GM18511 (cell line): ENCODE measurements around the gene FBN2.
"Not testable (repeated sequence)": the region's sequence is repeated elsewhere in the genome, so short reads cannot be mapped to it uniquely, and the experiment has no call there.

Source experiments
- ATAC-seq: cut with Tn5 transposase; IDR thresholded peaks from one replicate; pipeline ENCODE4 v1.9.1; 2021; ENCODE audit warnings: mild to moderate bottlenecking, moderate library complexity; ENCODE audit not compliant: unreplicated experiment

FBN2 gene

DNA sequence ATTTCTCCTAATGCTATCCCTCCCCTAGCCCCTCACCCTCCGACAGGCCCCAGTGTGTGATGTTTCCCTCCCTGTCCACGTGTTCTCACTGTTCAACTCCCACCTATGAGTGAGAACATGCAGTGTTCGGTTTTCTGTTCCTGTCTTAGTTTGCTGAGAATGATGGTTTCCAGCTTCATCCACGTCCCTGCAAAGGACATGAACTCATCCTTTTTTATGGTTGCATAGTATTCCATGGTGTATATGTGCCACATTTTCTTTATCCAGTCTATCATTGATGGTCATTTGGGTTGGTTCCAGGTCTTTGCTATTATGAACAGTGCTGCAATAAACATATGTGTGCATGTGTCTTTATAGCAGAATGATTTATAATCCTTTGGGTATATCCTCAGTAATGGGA lies 216.6 kb downstream of the FBN2 start:
- ATAC-seq = not testable (repeated sequence)

DNA sequence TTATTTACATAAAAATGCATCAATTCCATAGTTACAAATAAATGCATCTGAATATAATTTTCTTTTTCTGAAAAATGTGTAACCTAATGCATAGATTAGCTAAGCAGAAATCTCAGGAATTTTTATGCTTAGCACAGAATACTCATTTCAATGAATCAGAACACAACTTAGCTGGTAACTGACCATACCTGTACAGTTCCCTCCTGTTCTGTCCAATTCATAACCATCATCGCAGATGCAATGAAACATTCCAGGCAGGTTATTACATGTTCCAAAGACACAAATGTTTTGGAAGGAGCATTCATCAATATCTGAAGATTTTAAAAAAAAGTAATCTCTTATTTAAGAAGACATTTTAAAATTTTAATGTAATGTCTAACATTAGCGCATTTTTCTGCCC lies 219.4 kb downstream of the FBN2 start:
- no peak for ATAC-seq

DNA sequence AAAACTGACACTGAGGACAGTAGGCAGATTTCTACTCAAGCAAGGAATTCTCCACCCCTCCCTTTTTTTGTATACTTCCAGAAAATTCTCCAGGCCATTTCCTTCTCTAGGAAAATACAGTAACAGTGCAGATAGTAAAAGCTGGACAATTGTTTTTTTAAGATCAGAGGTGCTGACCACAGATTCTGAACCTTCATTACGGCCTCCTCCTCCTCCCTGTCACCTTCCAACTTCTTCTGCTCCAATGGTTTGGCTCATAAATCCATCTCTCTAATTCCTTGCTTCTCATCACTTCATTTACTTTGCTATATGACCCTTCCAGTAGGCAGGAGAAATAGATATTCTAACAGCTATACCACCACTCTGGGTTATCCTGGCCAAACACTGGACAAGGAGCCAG lies 220.6 kb downstream of the FBN2 start:
- no peak for ATAC-seq

DNA sequence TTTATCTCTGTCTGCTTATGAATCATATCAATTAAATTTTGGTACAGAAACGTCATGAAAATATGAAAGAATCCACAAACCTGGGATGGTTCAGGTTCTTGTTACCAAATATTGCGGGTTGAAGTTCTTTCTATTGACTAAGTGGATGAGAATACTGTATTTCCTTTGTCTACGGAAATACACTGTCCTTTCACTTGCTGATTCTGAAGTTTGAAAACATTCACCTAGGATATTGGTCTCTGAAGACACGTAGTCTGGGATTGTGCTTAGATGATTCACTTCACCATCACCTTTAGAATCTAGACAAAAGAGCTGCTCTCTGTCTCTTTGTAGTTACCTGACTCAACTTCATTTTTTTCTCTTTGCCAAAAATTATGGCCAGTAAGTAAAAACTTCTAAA lies 222.4 kb downstream of the FBN2 start:
- no peak for ATAC-seq

DNA sequence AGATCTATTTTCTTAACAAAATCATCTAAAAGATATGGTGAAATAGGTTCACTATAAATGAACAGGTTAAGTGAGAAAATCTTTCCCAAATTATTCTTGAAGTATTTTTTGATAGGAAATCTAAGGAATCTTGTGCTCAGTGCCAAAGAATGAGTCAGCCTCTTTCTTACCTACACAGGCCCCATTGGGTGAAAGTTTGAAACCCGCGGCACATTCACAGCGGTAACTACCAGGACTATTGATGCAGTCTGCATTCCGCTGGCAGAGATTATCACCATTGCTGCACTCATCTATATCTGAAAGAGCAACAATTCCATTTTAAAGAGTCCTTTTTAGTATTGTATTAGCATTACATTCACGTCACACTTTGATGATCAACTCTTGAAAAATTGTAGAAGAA lies 232.7 kb downstream of the FBN2 start:
- ATAC-seq = no peak

DNA sequence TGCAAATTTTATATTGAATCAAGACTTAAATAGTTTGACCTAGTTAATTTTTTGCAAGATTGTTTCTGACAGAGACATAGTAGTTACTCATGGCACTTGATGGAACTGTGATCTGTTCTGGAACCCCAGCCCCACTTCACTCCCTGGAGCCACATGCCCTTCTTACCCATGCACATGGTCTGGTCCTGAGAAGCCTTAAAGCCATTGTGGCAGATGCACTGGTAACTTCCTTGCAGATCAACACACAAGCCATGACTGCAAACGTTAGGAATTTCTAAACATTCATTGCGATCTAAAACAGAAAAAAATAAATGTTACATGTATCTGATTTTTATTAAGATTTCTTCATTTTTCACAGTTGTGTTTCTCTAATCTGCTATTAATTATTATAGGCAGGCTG lies 233.3 kb downstream of the FBN2 start:
- ATAC-seq = no peak

DNA sequence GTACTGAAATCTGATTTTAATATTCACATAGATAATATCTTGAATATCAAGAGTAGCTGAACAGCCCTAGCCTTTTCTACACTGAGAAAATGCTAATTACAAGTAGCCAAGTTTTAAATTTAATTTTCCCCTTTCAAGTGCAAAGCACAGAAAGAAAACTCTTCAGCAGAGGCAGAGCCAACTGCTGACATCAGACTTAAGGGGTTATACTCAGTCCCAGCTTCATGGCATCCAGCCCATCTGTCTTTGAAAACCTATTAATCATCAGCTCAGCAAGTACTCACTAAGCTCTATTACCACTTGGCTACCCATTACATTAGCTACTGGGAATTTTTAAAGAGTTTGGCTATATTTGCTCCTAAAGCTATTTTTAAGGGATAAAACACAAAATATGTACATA lies 234.0 kb downstream of the FBN2 start:
- ATAC-seq = no peak

DNA sequence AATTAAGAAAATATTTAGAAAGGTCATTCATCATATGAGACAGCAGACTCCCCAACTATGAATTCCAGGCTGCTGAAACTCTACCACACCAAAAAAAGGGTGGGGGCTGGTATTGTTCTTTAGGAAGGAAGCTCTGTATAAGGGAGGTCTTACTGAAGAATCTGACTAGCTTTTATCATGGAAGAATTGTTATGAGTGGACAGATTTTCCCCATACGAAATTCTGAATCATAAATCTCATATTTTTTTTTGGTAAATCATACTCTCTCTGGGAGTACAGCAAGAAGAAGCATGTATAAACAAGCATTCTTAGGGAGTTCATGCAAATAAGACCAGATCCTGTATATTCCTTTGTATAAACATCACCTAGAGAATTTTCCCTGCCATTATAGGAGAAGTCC lies 234.5 kb downstream of the FBN2 start:
- ATAC-seq = no peak

DNA sequence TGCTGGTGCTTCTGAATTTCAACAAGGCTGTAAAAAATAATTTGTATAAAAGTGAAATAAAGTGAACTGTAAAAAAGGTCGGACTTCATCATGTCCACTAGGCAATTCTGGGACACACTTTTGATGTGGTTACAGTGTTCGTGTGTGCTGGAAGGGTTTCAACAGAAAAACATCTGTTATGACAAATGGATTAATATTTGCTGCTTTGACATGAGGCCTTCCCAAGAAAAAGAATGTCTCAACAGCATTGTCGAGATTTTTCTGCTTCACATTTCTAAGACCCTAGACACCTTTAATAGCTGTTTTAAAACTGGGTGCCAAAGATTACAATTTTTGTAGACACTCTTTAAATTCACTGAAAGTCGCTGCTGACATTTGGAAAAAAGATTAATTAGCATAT lies 237.9 kb downstream of the FBN2 start:
- ATAC-seq = no peak

DNA sequence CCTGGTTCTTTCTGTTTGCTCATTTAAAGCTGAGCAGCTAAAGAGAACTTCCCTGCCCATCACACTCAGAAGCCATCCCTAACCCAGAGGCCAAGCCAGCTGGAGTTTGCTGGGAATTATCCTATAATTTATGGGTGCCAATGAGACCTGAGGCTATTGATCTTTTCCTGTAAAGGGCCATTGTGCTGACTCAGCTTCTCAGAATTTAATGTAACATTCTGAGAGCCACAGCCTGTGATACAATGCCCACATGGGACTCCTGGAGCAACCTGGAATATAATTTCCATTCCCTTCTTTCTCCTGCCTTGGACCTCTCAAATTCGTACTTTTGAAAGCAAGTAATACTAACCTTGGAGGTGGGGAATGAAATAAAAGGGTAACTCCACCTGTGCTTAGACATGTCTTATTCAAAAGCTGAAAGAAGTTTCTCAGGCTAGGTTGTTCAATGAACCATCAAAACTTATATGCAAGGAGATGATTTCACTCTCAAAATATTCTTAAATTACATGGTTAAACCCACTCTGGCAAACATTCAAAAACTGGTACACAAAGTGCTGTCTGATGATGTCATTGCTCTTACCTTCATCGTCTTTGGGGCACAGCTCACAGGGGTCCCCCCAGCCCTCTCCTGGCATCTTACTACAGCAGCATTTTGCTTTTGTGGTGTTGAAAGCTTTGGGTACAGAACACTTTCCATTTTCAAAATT lies 247.7 kb downstream of the FBN2 start:
- ATAC-seq = no peak

DNA sequence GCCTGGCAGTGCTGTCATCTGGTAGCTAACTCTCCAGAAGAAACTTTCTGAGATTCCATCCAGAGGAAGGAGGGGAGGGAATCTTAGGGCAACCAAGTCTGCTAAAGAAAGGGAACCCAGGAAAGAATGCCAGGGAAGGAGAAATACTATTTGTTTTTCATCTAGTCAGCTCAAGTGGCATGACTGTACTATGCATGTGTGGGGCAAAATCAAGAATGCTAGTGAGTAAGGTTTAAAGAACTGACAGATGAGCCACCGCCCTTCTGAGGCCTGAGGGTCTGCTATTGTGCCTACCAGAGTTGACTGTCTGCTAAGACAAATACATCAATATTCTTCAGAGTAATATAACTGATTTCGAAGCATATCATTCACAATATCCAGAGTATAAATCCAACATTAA lies 250.3 kb downstream of the FBN2 start:
- no peak for ATAC-seq

DNA sequence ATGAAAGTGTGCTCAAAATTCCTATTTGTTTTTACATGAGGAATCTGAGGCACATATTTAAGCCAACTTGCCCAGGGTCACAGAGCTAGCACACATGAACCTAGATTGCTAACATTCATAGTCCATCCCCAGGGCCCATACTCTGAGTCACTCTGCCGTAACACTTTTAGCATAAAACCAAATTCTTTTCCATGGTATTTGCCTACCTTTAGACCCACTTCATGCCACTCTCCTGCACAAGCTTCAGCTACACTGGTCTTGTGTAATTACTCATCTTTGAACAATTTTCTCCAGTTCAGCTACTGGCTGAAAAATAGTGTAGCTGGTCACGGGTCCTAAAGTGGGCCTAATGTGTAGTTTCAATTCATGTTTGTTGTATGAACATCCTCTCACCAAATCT lies 253.8 kb downstream of the FBN2 start:
- no peak for ATAC-seq

DNA sequence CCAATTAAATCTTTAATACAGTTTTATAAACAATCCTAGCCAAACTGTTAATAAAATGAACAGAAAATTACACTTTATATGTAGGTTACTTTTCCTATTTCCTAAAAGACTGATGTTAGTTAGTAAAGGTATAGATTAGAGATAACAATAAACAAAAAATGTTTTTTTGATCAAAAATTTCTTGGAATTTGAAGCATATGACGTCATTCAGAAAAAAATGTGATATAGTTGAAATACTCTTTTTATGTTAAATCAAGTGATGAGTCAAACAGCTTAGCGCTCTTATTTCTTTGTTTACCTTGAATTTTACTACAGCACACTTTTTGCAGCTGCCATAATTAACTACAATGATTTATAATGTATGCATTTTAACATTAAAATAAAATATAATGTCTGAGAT lies 258.7 kb downstream of the FBN2 start:
- no peak for ATAC-seq

DNA sequence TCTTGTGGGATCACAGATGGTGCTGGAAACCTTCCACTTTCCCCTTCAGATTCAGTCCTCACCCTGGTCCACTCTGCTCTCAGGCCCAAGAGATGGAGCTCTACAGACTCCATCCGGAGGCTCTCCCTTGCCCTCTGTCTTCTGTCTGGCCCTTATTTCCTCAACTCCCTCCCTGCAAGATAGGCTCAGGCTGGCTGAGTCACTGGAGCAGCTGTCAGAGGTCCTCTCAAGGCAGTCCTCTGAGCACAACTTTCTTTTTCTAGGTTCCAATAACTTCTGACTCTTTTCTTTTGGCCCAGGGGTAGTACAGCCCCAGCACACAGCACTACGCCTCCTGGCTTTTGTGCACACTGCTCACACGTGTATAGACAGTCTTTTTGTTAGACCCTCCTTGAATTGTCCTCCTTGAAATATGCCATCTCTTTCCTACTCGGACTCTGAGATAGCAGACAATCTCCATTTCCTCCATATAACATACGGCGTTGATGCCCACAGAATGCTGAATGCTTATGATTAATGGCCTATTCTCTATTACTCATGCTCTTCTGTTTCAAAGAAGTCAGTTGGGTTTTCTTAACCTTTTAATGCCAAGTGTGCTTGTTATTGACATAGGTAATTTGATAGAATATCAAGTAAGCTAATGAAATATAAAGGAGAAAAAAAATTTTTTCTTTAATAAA lies 261.4 kb downstream of the FBN2 start:
- no peak for ATAC-seq

DNA sequence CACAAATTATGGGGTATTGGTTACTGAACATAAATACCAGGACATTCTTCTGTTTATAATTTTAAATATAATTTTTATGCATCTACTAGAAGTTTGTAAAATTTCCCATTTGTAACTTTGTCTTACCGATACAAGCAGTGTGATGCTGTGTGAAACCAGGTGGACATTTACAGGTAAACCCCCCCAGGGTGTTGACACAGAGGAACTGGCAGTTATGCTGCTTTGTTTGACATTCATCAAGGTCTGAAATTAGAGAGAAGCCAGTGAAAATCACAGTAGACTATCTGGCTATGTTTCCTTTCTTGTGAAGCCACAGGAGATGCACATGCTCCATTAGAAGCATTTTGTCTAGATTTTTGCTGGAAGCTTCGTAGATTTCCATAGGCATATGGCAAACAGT lies 263.6 kb downstream of the FBN2 start:
- ATAC-seq = no peak

DNA sequence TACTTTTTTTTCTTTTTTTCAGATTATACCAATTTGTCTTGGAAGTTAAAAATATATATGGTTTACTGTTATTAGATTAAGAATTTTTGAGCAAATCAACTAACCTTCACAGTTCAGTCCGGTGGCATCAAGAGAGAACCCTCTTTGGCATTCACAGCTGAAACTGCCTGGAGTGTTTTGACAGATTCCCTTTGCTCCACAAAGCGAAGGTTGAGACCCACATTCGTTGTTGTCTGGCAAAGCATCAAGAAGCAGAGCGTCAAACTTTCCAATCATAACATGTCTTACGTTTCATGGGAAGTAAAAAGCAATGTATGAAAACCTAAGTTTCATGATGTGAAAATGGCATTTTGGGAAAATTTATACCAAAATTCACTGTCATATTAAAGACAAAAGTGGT lies 264.3 kb downstream of the FBN2 start:
- no peak for ATAC-seq

DNA sequence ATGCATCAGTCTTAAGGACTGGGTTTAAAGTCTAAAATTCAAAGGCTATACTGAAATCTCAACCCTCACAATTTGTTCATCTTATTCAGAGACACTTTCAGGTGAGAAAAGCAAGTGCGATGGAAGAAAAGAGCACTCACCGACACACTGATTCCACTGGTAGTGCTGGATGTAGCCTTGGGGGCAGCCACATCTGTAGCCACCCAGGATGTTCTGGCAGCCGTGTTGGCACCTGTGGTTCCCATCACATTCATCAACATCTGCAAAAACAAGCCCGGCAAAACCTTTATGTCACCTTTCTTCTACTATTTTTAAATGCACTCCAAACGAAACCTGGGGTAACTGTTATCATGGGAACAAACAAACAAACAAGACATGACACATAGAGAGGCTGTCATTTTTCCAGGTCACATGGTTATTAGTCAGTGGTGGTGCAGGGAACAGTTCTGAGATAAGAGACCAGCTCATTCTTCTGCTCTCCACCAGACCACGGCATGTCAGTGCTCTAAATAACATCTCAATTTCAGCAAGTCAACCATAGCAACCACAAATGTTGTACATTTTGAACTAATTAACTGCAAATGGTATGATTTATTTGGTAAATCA lies 266.1 kb downstream of the FBN2 start:
- no peak for ATAC-seq

DNA sequence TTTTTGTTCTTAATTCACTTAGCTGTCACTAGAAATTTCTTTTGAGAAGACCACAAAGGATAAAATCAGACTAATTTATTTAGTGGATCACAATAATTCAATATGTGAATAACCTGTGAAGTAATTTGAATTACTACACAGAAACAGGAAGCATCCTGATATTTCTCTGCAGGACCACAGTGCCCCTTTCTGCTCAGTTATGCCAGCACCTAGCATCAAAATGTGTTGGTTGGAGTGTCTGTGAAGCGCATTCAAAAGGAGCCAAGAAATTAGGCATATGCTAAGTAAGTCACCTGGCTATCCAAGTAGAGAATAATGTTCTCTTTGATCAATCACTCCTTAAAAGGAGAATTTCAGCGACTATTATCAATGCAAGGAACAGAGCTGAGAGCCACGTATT lies 267.0 kb downstream of the FBN2 start:
- ATAC-seq = no peak

DNA sequence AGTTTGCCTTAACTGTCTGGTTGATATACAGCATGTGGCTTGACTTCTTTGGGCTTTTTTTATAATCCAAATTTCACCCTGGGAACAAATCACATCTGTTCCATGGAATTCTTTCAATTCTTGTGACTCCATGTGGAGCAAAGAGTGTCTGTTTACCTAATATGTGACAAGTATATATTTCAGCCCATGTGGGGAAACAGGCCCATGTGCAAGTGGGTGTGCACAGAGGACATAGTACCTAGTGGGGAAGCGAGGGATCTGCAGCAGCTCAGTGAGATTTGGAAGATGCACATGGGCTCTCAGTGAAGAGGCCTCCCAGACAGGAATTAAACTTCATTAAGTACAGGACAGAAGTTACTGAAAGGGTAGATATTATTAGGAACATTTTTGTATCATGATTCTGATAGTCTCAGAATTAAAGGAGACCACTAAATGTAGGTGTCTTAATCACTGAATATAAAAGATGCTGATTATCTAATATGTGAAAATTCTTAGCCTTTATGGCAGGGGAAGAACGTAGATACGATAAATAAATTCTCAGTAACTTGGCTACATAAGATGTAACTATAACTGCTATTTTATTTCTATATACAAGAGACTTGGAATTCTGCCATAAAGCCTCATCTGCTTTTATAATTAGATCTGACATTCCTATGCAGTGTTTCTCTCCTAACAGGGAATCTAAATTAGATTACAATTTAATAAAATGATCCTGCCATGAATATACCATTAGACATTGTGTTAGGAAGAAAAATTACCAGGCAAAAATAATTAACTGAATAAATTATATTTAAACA lies 273.3 kb downstream of the FBN2 start:
- no peak for ATAC-seq

DNA sequence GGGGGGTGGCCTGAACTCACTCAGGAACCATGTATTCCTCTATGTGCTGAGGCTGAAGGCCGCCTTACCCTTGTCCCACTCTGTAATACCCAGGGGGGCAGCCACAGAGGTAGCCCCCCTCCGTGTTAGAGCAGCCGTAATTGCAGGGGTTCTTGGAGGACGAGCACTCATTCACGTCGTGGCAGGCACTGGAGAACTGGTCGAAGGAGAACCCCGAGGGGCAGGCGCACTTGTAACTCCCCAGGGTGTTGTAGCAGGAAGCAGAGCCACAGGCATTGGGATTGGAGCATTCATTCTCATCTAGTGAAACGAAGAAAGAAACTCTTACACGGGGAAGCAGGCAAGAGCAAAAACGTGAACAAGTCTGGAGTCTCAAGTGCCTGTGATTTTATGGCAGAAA lies 274.7 kb downstream of the FBN2 start:
- ATAC-seq = no peak

DNA sequence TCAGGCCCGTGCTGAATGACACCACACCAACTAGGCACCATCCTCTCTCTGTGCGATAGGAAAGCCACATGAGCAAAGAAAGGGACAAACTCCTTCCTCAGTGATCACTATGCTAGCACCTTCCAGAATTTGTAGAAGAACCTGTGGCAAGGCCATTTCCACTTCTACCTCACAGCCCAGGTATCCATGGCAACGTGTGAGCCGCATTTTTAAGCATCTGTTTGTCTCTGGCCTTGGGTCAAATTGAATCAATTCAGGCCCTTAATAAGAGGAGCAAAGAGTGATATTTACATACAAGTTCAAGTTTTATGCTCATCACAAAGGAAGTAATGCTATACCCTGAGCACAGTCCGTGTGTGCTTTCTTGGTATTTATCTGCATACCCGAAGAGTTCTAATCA lies 275.1 kb downstream of the FBN2 start:
- ATAC-seq = no peak

DNA sequence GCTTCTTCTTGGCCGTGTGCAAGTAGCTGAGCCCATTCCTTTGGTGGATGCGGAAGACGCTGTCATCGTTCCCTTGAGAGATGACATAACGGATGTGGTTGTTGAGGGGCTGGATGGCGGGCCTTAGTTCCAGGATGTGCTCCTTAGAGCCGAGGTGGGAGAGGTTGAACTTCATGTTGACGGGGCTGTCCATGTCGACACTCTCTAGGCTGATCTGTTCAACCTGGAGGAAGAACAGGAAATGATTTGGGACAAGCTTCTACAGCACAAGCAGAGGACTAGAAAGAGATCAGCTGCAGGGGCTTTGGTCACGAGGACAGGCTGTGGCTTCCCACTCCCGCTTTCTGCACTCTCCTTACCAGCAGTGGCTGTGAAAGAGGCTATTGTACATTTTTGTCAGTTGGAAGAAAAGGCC lies 278.4 kb downstream of the FBN2 start:
- ATAC-seq = no peak
